Measurements from ENCODE around the gene BPTF. TPM values are rescaled to one million over a fixed set of nuclear protein-coding genes. Genes with fewer than 3 reads are reported as not detected.
"Not testable (repeated sequence)": the region's sequence is repeated elsewhere in the genome, so short reads cannot be mapped to it uniquely, and the experiment has no call there.

BPTF gene
- total RNA-seq, 3 donors from 2014 or later, result 80.6 to 115 (median 90.0) TPM

- intact Hi-C loops (cut with DNase I, micrococcal nuclease), result no loop called here
- ATAC-seq (peak; percentile 5), DNase-seq (no peak)
- no peak for TF ChIP-seq CTCF (IDR thresholded peaks at IDR 0.05)
- H3K4me1 ChIP-seq (ENCODE audit: low read depth), result peaks cover 20% of the 10 kb centered on the region
- H3K9me3 ChIP-seq, result no peaks in the 10 kb centered on the region
- peak overlapping the region; percentile 32 for H3K4me3 ChIP-seq
- no peaks in the 10 kb centered on the region for H3K36me3 ChIP-seq (ENCODE audit: low read depth)
These were observed 168.7 kb downstream of the BPTF start for GRCh38 chr17:67993998-67994361.

GRCh38 chr17:67994817-67995569 is 169.7 kb downstream of the BPTF start:
- Histone ChIP-seq H3K9me3 (no peaks in the 10 kb centered on the region), H3K4me3 (no peak overlapping the region), H3K36me3 (ENCODE audit: low read depth) (no peaks in the 10 kb centered on the region), H3K4me1 (ENCODE audit: low read depth) (peaks cover 20% of the 10 kb centered on the region)
- no peak for TF ChIP-seq CTCF (IDR thresholded peaks at IDR 0.05)
- no peak for ATAC-seq
- no peak for DNase-seq
- intact Hi-C loops (cut with DNase I, micrococcal nuclease), result no loop called here

GRCh38 chr17:67995570-67996263 is 170.4 kb downstream of the BPTF start:
- peak; percentile 36 to 57 (median 51) for DNase-seq

GRCh38 chr17:67996301-67997171 is 171.2 kb downstream of the BPTF start, which contains the start of gene C17orf58:
TSS of gene C17orf58 (minus strand) at chr17:67996469. CDS start at chr17:67996198, 271 bp downstream.
- peaks cover 20% of the 10 kb centered on the region for H3K4me1 ChIP-seq (ENCODE audit: low read depth)
- ATAC-seq; intact Hi-C loops (cut with DNase I, micrococcal nuclease): not testable (repeated sequence)

More at GRCh38 chr17:67995570-67996263, 170.4 kb downstream of the BPTF start:
- Histone ChIP-seq H3K4me1 (ENCODE audit: low read depth) (peaks cover 20% of the 10 kb centered on the region), H3K9me3 (no peaks in the 10 kb centered on the region), H3K4me3 (no peak overlapping the region), H3K36me3 (ENCODE audit: low read depth) (no peaks in the 10 kb centered on the region)
- ATAC-seq, result no peak
- TF ChIP-seq CTCF (IDR thresholded peaks at IDR 0.05), result no peak
- intact Hi-C loops (cut with DNase I, micrococcal nuclease), result no loop called here

GRCh38 chr17:67998466-67998865 is 173.2 kb downstream of the BPTF start:
- peaks cover 13% of the 10 kb centered on the region for H3K4me1 ChIP-seq (ENCODE audit: low read depth)
- TF ChIP-seq CTCF (IDR thresholded peaks at IDR 0.05), result no peak
- DNase-seq, result no peak
- H3K9me3 ChIP-seq, result no peaks in the 10 kb centered on the region
- no peaks in the 10 kb centered on the region for H3K36me3 ChIP-seq (ENCODE audit: low read depth)
- ATAC-seq, result no peak
- H3K4me3 ChIP-seq, result no peak overlapping the region
- intact Hi-C loops (cut with DNase I, micrococcal nuclease), result no loop called here

More at GRCh38 chr17:67996301-67997171, 171.2 kb downstream of the BPTF start, which contains the start of gene C17orf58:
- not testable (repeated sequence) for H3K9me3 ChIP-seq; DNase-seq; H3K4me3 ChIP-seq; H3K36me3 ChIP-seq (ENCODE audit: low read depth)

Data from mucosa of descending colon (tissue), 3 donors.